ENCODE measurements around the gene ANKS6. TPM values are rescaled to one million over a fixed set of nuclear protein-coding genes. Genes with fewer than 3 reads are reported as not detected.

The ANKS6 gene
- total and polyA plus RNA-seq, 2 of the 8 experiments (the other 6 are each of a cell fraction or from before 2014, with no cell fraction given) = 34.1 to 56.3 TPM

DNA sequence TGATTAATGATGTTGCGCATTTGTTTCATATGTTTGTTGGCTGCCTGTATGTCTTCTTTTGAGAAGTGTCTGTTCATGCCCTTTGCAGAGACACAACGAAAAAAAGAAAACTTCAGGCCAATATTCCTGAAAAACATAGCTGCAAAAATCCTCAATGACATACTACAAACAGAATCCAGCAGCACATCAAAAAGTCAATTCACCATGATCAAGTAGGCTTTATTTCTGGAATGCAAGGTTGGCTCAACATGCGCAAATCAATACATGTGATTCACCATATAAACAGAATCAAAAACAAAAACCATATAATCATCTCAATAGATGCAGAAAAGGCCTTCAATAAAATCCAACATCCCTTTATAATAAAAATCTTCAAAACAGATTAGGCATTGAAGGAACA lies 1.9 kb upstream of the ANKS6 start:
- H3K79me2 ChIP-seq (ENCODE audit: control insufficient read depth in 1 of 2, insufficient read depth in 2 of 2, low read length in 2 of 2) = peaks cover 0 to 21% of the 10 kb centered on the region in 2 experiments; a peak in 3 of 4 replicates
- H3K9me3 ChIP-seq (ENCODE audit: insufficient read depth in 2 of 2, low read depth in 1 of 2, low read length in 1 of 2) = no peaks in the 10 kb centered on the region
- POLR2A ChIA-PET (ENCODE audit: partially characterized antibody) = no interaction called here
- FAIRE-seq = no peak
- H3K79me1 ChIP-seq (ENCODE audit: low read depth, low read length) = peaks cover 8% of the 10 kb centered on the region
- H3K18ac ChIP-seq (ENCODE audit: extremely low read depth, low read length) = no peak overlapping the region
- peaks cover 0 to 19% (median 1%) of the 10 kb centered on the region in 4 experiments; a peak in 5 of 7 replicates for H3K4me1 ChIP-seq (replicated peaks in 1 of 4; ENCODE audit: control insufficient read depth in 3 of 4, insufficient read depth in 4 of 4, low read length in 3 of 4)
- no peak overlapping the region for H2BK15ac ChIP-seq (ENCODE audit: low read length)
- no peak overlapping the region for H4K91ac ChIP-seq (replicated peaks; ENCODE audit: insufficient read length, low read length)
- no peak overlapping the region for H3K14ac ChIP-seq (ENCODE audit: insufficient read length)
- no peak overlapping the region for H3K56ac ChIP-seq (replicated peaks; ENCODE audit: insufficient read length, low read depth, low read length)
- H3K23ac ChIP-seq (ENCODE audit: insufficient read length) = no peak overlapping the region
- H3K27me3 ChIP-seq (replicated peaks in 1 of 4; ENCODE audit: control insufficient read depth in 3 of 4, extremely low read depth in 1 of 4, insufficient read depth in 3 of 4, low read length in 3 of 4) = no peaks in the 10 kb centered on the region; a peak in 1 of 7 replicates
- no peak overlapping the region for H2BK5ac ChIP-seq (ENCODE audit: low read depth, low read length)
- H2BK120ac ChIP-seq (replicated peaks; ENCODE audit: low read depth, low read length) = no peak overlapping the region
- no peak overlapping the region for H3K9ac ChIP-seq (replicated peaks in 1 of 4; ENCODE audit: extremely low read depth in 1 of 4, low read depth in 3 of 4, low read length in 3 of 4)
- no peak overlapping the region for H3K4me2 ChIP-seq (ENCODE audit: insufficient read depth in 1 of 2, low read depth in 2 of 2, low read length in 2 of 2)
- no peak overlapping the region for H3K4me3 ChIP-seq (ENCODE audit: extremely low read depth in 1 of 4, insufficient read depth in 2 of 4, low read depth in 3 of 4, low read length in 4 of 4)
- H4K5ac ChIP-seq (ENCODE audit: insufficient read length, low read depth, low read length) = no peak overlapping the region
- DNase-seq (ENCODE audit: low read depth in 1 of 2, low spot score in 2 of 2) = no peak
- no peaks in the 10 kb centered on the region for H3K36me3 ChIP-seq (ENCODE audit: control insufficient read depth in 2 of 4, insufficient read depth in 4 of 4, low read length in 3 of 4)
- H4K8ac ChIP-seq (ENCODE audit: extremely low read depth, insufficient read depth, low read length) = no peak overlapping the region
- H3K4ac ChIP-seq (replicated peaks; ENCODE audit: insufficient read length, low read depth, low read length) = no peak overlapping the region
- H4K20me1 ChIP-seq (replicated peaks in 1 of 2; ENCODE audit: control insufficient read depth in 1 of 2, insufficient read depth in 2 of 2, low read length in 2 of 2) = peaks cover 7% of the 10 kb centered on the region in 2 experiments
- H2AFZ ChIP-seq (ENCODE audit: low read length) = no peak overlapping the region
- no peak overlapping the region for H2BK20ac ChIP-seq (ENCODE audit: low read length)
- H3K23me2 ChIP-seq (ENCODE audit: low read depth, low read length) = peaks cover 7% of the 10 kb centered on the region; the same call in 1 of the 2 replicates
- H2BK12ac ChIP-seq (ENCODE audit: low read depth, low read length) = no peak overlapping the region
- no peak overlapping the region for H3K27ac ChIP-seq (ENCODE audit: low read depth, low read length)
- no peak overlapping the region for H2AK5ac ChIP-seq (ENCODE audit: low read depth, low read length)
- 94% methylated on average over 3 of the region's 3 CpGs; no CpG with 5 or more reads in 1 of the 2 experiments for WGBS, 2 experiments (ENCODE audit: extremely low coverage in 1 of 2, insufficient coverage in 1 of 2, insufficient read length in 1 of 2, insufficient replicate concordance in 2 of 2, low coverage in 1 of 2, low lambda C conversion rate in 2 of 2, missing lambda C conversion rate in 1 of 2)
- TF ChIP-seq TBP (IDR thresholded peaks at IDR 0.05; ENCODE audit: low read depth, low read length) = no peak
- CTCF ChIA-PET (ENCODE audit: partially characterized antibody) = interaction anchor here (0.6 to 1.9 kb wide), 4 partner anchors 8 to 541 kb away, joined by 3 to 8 read pairs (median 3); partner anchors contain the start of gene GALNT12

Data from H1 (cell line).